Chondrocyte (in vitro differentiated cells): ENCODE results near the gene C3orf80. TPM values are rescaled to one million over a fixed set of nuclear protein-coding genes. Genes with fewer than 3 reads are reported as not detected.
A peak's percentile ranks its signal among the peaks of the same experiment; 100 is the strongest.
"Not testable (repeated sequence)": the region's sequence is repeated elsewhere in the genome, so short reads cannot be mapped to it uniquely, and the experiment has no call there.

Experiments used
- DNase-seq: peaks from one replicate; pipeline ENCODE4 v3.0.0; 2021; ENCODE audit warnings: mixed read lengths, low spot score
- H3K27ac Mint-ChIP-seq: one replicate; pipeline ENCODE4 v1.8.0; 2021; ENCODE audit warnings: mild to moderate bottlenecking, moderate library complexity, mixed read lengths; ENCODE audit not compliant: unreplicated experiment
- H3K27me3 Mint-ChIP-seq: 2 replicates; pipeline ENCODE4 v1.8.0; 2021; ENCODE audit warnings: low read depth, mixed read lengths
- H3K36me3 Mint-ChIP-seq: 2 replicates; pipeline ENCODE4 v1.8.0; 2021; ENCODE audit warnings: low read depth, mixed read lengths
- H3K4me1 Mint-ChIP-seq: 2 replicates; pipeline ENCODE4 v1.8.0; 2021; ENCODE audit warnings: low read depth, mild to moderate bottlenecking, mixed read lengths
- H3K4me3 Mint-ChIP-seq: one replicate; pipeline ENCODE4 v1.8.0; 2021; ENCODE audit warnings: mild to moderate bottlenecking, moderate library complexity, mixed read lengths; ENCODE audit not compliant: unreplicated experiment
- H3K9me3 Mint-ChIP-seq: 2 replicates; pipeline ENCODE4 v1.8.0; 2021; ENCODE audit warnings: low read depth, mixed read lengths
- CTCF ChIP-seq: fragments of 200-600 bp; sonication (generic); IDR thresholded peaks from 2 replicates; pipeline ENCODE4 v1.5.0; 2021; ENCODE audit warnings: antibody characterized with exemption, mild to moderate bottlenecking, moderate library complexity
- total RNA-seq: library from RNA; stranded (reverse); gene quantifications from 3 replicates; pipeline ENCODE4 v1.2.1, GENCODE V29; 2021

The C3orf80 gene
- total RNA-seq, 1 donor from 2014 or later: 0.25 TPM

GRCh38 chr3:160224811-160225175 lies 429 bp upstream of the C3orf80 start:
- no peaks in the 10 kb centered on the region for H3K9me3 Mint-ChIP-seq
- H3K36me3 Mint-ChIP-seq: no peaks in the 10 kb centered on the region
- H3K4me1 Mint-ChIP-seq: peaks cover 10% of the 10 kb centered on the region
- H3K4me3 Mint-ChIP-seq: peak overlapping the region; percentile 70
- DNase-seq: no peak
- TF ChIP-seq CTCF: no peak
- H3K27ac Mint-ChIP-seq: no peak overlapping the region
- peaks cover 29% of the 10 kb centered on the region for H3K27me3 Mint-ChIP-seq

- peaks cover 10% of the 10 kb centered on the region for H3K4me1 Mint-ChIP-seq
- H3K4me3 Mint-ChIP-seq: peak overlapping the region; percentile 69
- H3K27me3 Mint-ChIP-seq: peaks cover 29% of the 10 kb centered on the region
Observed at GRCh38 chr3:160226026-160226907, 1.0 kb downstream of the C3orf80 start.

GRCh38 chr3:160227419-160227818 lies 2.2 kb downstream of the C3orf80 start:
- no peak overlapping the region for H3K27ac Mint-ChIP-seq
- TF ChIP-seq CTCF: no peak
- no peak overlapping the region for H3K4me3 Mint-ChIP-seq
- peaks cover 10% of the 10 kb centered on the region for H3K4me1 Mint-ChIP-seq
- H3K9me3 Mint-ChIP-seq: no peaks in the 10 kb centered on the region
- DNase-seq: no peak
- H3K36me3 Mint-ChIP-seq: no peaks in the 10 kb centered on the region
- H3K27me3 Mint-ChIP-seq: peaks cover 34% of the 10 kb centered on the region

More at GRCh38 chr3:160226026-160226907, 1.0 kb downstream of the C3orf80 start:
- Mint-ChIP-seq H3K36me3 (no peaks in the 10 kb centered on the region), H3K27ac (no peak overlapping the region), H3K9me3 (no peaks in the 10 kb centered on the region)
- no peak for DNase-seq
- no peak for TF ChIP-seq CTCF

GRCh38 chr3:160232014-160232413 lies 6.8 kb downstream of the C3orf80 start:
- no peak for TF ChIP-seq CTCF
- DNase-seq: no peak
- Mint-ChIP-seq H3K27ac (no peak overlapping the region), H3K27me3 (peaks cover 21% of the 10 kb centered on the region), H3K4me3 (no peak overlapping the region), H3K4me1 (no peaks in the 10 kb centered on the region), H3K36me3 (no peaks in the 10 kb centered on the region), H3K9me3 (no peaks in the 10 kb centered on the region)

- peaks cover 22% of the 10 kb centered on the region for H3K9me3 Mint-ChIP-seq
- not testable (repeated sequence) for H3K4me1 Mint-ChIP-seq, H3K4me3 Mint-ChIP-seq, H3K36me3 Mint-ChIP-seq, H3K27ac Mint-ChIP-seq, H3K27me3 Mint-ChIP-seq, DNase-seq
Observed at GRCh38 chr3:160240719-160241118, 15.5 kb downstream of the C3orf80 start.
